B cell (primary cell): ENCODE data around the gene PARK7. TPM values are rescaled to one million over a fixed set of nuclear protein-coding genes. Genes with fewer than 3 reads are reported as not detected.

ENCODE experiments used
- ATAC-seq: fragments of 200-7000 bp; cut with Tn5 transposase; one replicate; pipeline ENCODE4 v1.10.0; 2021; ENCODE audit warnings: low read depth, mild to moderate bottlenecking, moderate number of reproducible peaks, moderate library complexity
- CTCF ChIA-PET: fragments of 350-600 bp; sonication (Branson Sonifier 250); formaldehyde crosslinking; loops from one replicate; lab custom pipeline; 2021; ENCODE audit warnings: antibody characterized with exemption, inconsistent platforms; lab: Charles Lee
- POLR2A ChIA-PET: fragments of 350-600 bp; sonication (Branson Sonifier 250); formaldehyde crosslinking; loops from one replicate; lab custom pipeline; 2021; ENCODE audit warnings: antibody characterized with exemption; lab: Charles Lee
- DNase-seq: peaks from one replicate; pipeline ENCODE4 v3.0.0; 2013
- H2AFZ ChIP-seq: 2 replicates; pipeline ENCODE4 v1.6.1; 2012; ENCODE audit warnings: mild to moderate bottlenecking, low read depth, low read length; ENCODE audit not compliant: insufficient read depth, poor library complexity, severe bottlenecking
- H3K27ac ChIP-seq, 2 donors: 1 replicate in 1 of 2; 2 replicates in 1 of 2; pipeline ENCODE4 v1.5.1; 2012 to 2013; ENCODE audit warnings: low read length in 2 of 2, mild to moderate bottlenecking in 2 of 2, moderate library complexity in 1 of 2
- H3K27me3 ChIP-seq, 4 experiments: fragments of 200-600 bp in 1 of 4; sonication (generic) in 1 of 4; replicated peaks in 1 of 4; 1 replicate in 2 of 4; 2 replicates in 2 of 4; pipeline versions ENCODE4 v1.6.1 to v1.7.0; 2013 to 2016; ENCODE audit warnings: low read length in 3 of 4, mild to moderate bottlenecking in 2 of 4, mixed read lengths in 1 of 4, moderate library complexity in 1 of 4; ENCODE audit not compliant: insufficient read depth in 4 of 4, control insufficient read depth in 3 of 4; ENCODE audit errors: control extremely low read depth in 1 of 4
- H3K36me3 ChIP-seq, 2 experiments: replicated peaks in 1 of 2; 1 replicate in 1 of 2; 2 replicates in 1 of 2; pipeline versions ENCODE4 v1.6.1 to v1.7.1; 2013; ENCODE audit warnings: low read length in 1 of 2; ENCODE audit not compliant: insufficient read depth in 2 of 2, control insufficient read depth in 1 of 2; ENCODE audit errors: control extremely low read depth in 1 of 2, extremely low read depth in 1 of 2
- H3K4me1 ChIP-seq, 2 donors: fragments of 200-600 bp in 1 of 2; sonication (generic) in 1 of 2; 1 replicate in 1 of 2; 2 replicates in 1 of 2; pipeline versions ENCODE4 v1.5.1 to v1.6.1; 2013 to 2017; ENCODE audit warnings: low read length in 2 of 2; ENCODE audit not compliant: control insufficient read depth in 2 of 2, insufficient read depth in 2 of 2
- H3K4me2 ChIP-seq: replicated peaks from 2 replicates; pipeline ENCODE3; 2012; ENCODE audit warnings: mild to moderate bottlenecking, low read depth, low read length; ENCODE audit not compliant: poor library complexity, severe bottlenecking
- H3K4me3 ChIP-seq, 5 experiments: fragments of 200-600 bp in 1 of 5; sonication (generic) in 1 of 5; 1 replicate in 3 of 5; 2 replicates in 2 of 5; pipeline versions ENCODE4 v1.5.1 to v1.7.0; 2011 to 2016; ENCODE audit warnings: low read length in 4 of 5, mild to moderate bottlenecking in 4 of 5, low read depth in 2 of 5, control low read depth in 1 of 5, moderate library complexity in 1 of 5; ENCODE audit not compliant: insufficient read depth in 1 of 5; ENCODE audit errors: control extremely low read depth in 1 of 5, extremely low read depth in 1 of 5
- H3K79me2 ChIP-seq: fragments of 200-600 bp; sonication (generic); one replicate; pipeline ENCODE4 v1.6.0; 2016; ENCODE audit warnings: low read length; ENCODE audit not compliant: control insufficient read depth, insufficient read depth
- H3K9ac ChIP-seq: fragments of 200-600 bp; sonication (generic); 2 replicates; pipeline ENCODE4 v1.6.1; 2017; ENCODE audit warnings: mild to moderate bottlenecking, low read length, moderate library complexity
- H3K9me3 ChIP-seq, 3 donors: one replicate each; pipeline versions ENCODE4 v1.6.1 to v1.7.1; 2013; ENCODE audit warnings: low read length in 2 of 3; ENCODE audit not compliant: control insufficient read depth in 2 of 3, insufficient read depth in 1 of 3; ENCODE audit errors: control extremely low read depth in 1 of 3
- H4K20me1 ChIP-seq: 2 replicates; pipeline ENCODE4 v1.6.0; 2012; ENCODE audit warnings: mild to moderate bottlenecking, low read length; ENCODE audit not compliant: insufficient read depth, control insufficient read depth, poor library complexity, severe bottlenecking
- H3K27ac Mint-ChIP-seq: one replicate; pipeline ENCODE4 v1.8.0; 2021; ENCODE audit warnings: mixed read lengths
- H3K27me3 Mint-ChIP-seq: one replicate; pipeline ENCODE4 v1.8.0; 2021; ENCODE audit warnings: mixed read lengths
- H3K4me1 Mint-ChIP-seq: one replicate; pipeline ENCODE4 v1.8.0; 2021; ENCODE audit warnings: mixed read lengths
- H3K4me3 Mint-ChIP-seq: one replicate; pipeline ENCODE4 v1.8.0; 2021; ENCODE audit warnings: mixed read lengths
- H3K9me3 Mint-ChIP-seq: one replicate; pipeline ENCODE4 v1.8.0; 2022; ENCODE audit warnings: mixed read lengths; ENCODE audit not compliant: insufficient read depth
- EZH2 ChIP-seq: IDR thresholded peaks from 2 replicates; pipeline ENCODE4 v1.6.1; 2012; ENCODE audit warnings: borderline replicate concordance, low read depth, mild to moderate bottlenecking, moderate library complexity, low read length; ENCODE audit not compliant: insufficient read depth, poor library complexity, severe bottlenecking
- WGBS: methylation state at CpG from one replicate; pipeline ENCODE4 v1.1.5; 2013; ENCODE audit warnings: missing lambda C conversion rate; ENCODE audit not compliant: insufficient coverage; 5-methylcytosine and 5-hydroxymethylcytosine counted together
- intact Hi-C: fragments of 100-400 bp; cut with micrococcal nuclease; formaldehyde crosslinking; loops from one replicate; pipeline ENCODE4 v1.10.0; 2022
- polyA plus RNA-seq: library from polyadenylated mRNA; depleted of rRNA; stranded (reverse); fragments of >200 nt; gene quantifications from 2 replicates; pipeline ENCODE4 v1.2.3, GENCODE V29; 2012
- total RNA-seq, 2 donors: library from RNA; stranded (reverse); fragments of 120-200 nt in 1 of 2; gene quantifications; 1 replicate in 1 of 2; 2 replicates in 1 of 2; pipeline versions ENCODE4 v1.2.3 to v1.2.4, GENCODE V29; 2013 to 2022
- TF ChIP-seq, protein P1 (sequence below): fragments of 200-600 bp; IDR thresholded peaks from one replicate; pipeline ENCODE4 v1.8.0; 2022; ENCODE audit warnings: antibody characterized with exemption, mild to moderate bottlenecking

The PARK7 gene
- total and polyA plus RNA-seq, 2 donors (not counting 1 experiment from before 2014, with no cell fraction given), result 63.9 to 118 TPM

DNA sequence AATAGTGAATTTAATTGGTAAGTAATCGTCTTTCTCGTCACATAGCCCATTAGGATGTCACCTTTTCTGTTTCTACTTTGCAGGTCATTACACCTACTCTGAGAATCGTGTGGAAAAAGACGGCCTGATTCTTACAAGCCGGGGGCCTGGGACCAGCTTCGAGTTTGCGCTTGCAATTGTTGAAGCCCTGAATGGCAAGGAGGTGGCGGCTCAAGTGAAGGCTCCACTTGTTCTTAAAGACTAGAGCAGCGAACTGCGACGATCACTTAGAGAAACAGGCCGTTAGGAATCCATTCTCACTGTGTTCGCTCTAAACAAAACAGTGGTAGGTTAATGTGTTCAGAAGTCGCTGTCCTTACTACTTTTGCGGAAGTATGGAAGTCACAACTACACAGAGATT lies 23.3 kb downstream of the PARK7 start:
- Histone ChIP-seq H3K4me1 (peaks cover 4 to 6% of the 10 kb centered on the region in 2 donors), H3K36me3 (peaks cover 17 to 56% of the 10 kb centered on the region in 2 experiments), H3K27ac (no peak overlapping the region), H3K27me3 (no peaks in the 10 kb centered on the region), H2AFZ (no peak overlapping the region), H3K4me2 (no peak overlapping the region), H3K9me3 (no peaks in the 10 kb centered on the region), H3K79me2 (no peaks in the 10 kb centered on the region), H3K9ac (no peak overlapping the region), H4K20me1 (peaks cover 5% of the 10 kb centered on the region), H3K4me3 (no peak overlapping the region)
- no peak for ATAC-seq
- ChIA-PET CTCF (interaction anchor here (0.7 to 4.6 kb wide), 5 partner anchors 10 to 366 kb away, joined by 3 to 40 read pairs (median 7); no protein-coding TSS in a partner anchor), POLR2A (no interaction called here)
- H3K4me1 Mint-ChIP-seq, result peaks cover 5% of the 10 kb centered on the region
- TF ChIP-seq EZH2, result no peak
- TF ChIP-seq, protein P1, sequence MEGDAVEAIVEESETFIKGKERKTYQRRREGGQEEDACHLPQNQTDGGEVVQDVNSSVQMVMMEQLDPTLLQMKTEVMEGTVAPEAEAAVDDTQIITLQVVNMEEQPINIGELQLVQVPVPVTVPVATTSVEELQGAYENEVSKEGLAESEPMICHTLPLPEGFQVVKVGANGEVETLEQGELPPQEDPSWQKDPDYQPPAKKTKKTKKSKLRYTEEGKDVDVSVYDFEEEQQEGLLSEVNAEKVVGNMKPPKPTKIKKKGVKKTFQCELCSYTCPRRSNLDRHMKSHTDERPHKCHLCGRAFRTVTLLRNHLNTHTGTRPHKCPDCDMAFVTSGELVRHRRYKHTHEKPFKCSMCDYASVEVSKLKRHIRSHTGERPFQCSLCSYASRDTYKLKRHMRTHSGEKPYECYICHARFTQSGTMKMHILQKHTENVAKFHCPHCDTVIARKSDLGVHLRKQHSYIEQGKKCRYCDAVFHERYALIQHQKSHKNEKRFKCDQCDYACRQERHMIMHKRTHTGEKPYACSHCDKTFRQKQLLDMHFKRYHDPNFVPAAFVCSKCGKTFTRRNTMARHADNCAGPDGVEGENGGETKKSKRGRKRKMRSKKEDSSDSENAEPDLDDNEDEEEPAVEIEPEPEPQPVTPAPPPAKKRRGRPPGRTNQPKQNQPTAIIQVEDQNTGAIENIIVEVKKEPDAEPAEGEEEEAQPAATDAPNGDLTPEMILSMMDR, result no peak
- H3K27me3 Mint-ChIP-seq, result no peaks in the 10 kb centered on the region
- WGBS, result over 99% methylated on average over 6 of the region's 15 CpGs
- H3K27ac Mint-ChIP-seq, result no peak overlapping the region
- DNase-seq, result no peak
- no peaks in the 10 kb centered on the region for H3K9me3 Mint-ChIP-seq
- intact Hi-C loops, result no loop called here
- no peak overlapping the region for H3K4me3 Mint-ChIP-seq

DNA sequence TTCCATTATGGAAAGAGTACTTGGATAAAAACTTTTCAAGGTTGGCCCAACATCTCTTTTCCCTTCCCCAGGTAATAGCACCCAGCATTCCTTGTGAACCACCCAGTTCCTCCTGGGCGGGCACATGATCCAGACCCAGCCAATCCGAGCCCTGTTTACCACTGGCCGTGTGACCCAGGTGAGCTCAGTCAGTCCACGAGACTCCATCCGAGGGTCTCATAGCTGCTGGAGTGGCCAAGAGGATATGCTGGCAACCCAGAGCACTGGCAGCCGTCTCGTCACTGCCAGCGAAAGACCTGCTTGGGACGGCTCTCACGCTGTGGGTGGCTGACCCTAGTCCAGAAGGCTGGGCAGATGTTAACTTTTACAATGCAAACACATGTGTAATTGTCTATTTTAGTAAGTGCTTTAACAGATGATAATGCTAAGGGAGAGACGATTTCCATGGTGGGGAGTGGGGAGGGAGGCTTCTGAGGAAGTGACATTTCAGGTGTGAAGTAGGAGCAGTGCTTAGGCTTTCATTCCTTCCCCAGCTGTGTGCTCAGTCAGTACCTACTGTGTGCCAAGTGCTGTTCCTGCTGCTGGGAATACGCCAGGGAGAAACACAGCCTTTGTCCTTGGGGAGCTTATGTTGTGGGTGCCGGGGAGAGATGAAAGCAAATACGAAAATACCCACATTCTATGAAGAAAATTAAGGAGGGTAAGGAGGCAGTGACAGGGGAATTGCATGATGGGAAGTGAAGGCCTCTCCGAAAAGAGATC lies 24.5 kb downstream of the PARK7 start:
- Mint-ChIP-seq H3K4me1 (peaks cover 5% of the 10 kb centered on the region), H3K27me3 (no peaks in the 10 kb centered on the region), H3K27ac (no peak overlapping the region), H3K4me3 (no peak overlapping the region), H3K9me3 (no peaks in the 10 kb centered on the region)
- DNase-seq (no peak), ATAC-seq (no peak)
- WGBS, result 94% methylated on average over 11 of the region's 15 CpGs
- Histone ChIP-seq H3K79me2 (no peaks in the 10 kb centered on the region), H4K20me1 (peaks cover 5% of the 10 kb centered on the region), H3K9ac (no peak overlapping the region), H3K27me3 (no peaks in the 10 kb centered on the region), H3K4me2 (no peak overlapping the region), H3K36me3 (peaks cover 16 to 46% of the 10 kb centered on the region in 2 experiments), H3K9me3 (no peaks in the 10 kb centered on the region), H3K27ac (no peak overlapping the region), H2AFZ (no peak overlapping the region), H3K4me3 (no peak overlapping the region), H3K4me1 (peaks cover 4 to 6% of the 10 kb centered on the region in 2 donors)
- POLR2A ChIA-PET, result no interaction called here
- intact Hi-C loops, result no loop called here
- TF ChIP-seq, protein P1, result no peak
- TF ChIP-seq EZH2, result no peak
- CTCF ChIA-PET, result interaction anchor here (1.5 kb wide), 1 partner anchor 365 kb away, joined by 3 read pairs; no protein-coding TSS in a partner anchor
